UCSD-AML1 (cell line): ENCODE results near the gene PPA1.
"Not testable (repeated sequence)": the region's sequence is repeated elsewhere in the genome, so short reads cannot be mapped to it uniquely, and the experiment has no call there.

Experiments used
- DNase-seq: peaks from one replicate; lab custom pipeline; 2025; ENCODE audit not compliant: unreplicated experiment; lab: John Stamatoyannopoulos, UW

Gene PPA1

GRCh38 chr10:70175516-70175915 lies 57.7 kb downstream of the PPA1 start:
- DNase-seq: no peak

DNA sequence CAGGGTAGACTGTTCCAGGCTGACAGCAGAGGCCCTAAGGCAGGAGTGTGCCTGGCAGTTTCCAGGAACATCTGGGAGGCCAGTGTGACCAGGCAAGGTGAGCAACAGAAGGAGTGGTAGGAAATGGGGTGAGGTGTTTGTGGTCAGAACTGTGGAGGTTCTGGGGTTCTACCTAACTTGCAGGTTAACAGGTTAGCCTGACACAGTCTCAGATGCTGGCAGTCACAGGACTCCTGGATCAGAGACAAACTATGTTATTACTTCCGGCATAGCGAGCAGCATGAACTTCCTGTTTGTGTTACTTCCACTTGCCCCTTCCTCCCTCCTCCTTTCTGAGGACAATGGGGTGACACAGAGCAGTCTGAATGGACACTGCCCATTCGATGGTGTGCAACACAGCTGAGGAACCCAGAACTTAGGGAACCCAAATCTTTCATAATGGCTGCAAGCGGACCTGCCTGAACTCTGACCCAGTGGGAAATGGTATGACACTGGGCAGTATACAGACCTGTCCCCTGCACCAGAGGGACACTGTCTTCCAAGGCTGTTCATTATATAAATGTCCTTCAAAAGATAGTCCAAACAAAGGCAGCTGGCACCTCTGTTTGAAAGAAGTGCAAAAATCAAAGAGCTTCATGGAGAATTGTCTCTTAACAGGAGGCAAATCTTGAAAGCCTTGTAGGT lies 59.0 kb downstream of the PPA1 start:
- peak; percentile 33 for DNase-seq

DNA sequence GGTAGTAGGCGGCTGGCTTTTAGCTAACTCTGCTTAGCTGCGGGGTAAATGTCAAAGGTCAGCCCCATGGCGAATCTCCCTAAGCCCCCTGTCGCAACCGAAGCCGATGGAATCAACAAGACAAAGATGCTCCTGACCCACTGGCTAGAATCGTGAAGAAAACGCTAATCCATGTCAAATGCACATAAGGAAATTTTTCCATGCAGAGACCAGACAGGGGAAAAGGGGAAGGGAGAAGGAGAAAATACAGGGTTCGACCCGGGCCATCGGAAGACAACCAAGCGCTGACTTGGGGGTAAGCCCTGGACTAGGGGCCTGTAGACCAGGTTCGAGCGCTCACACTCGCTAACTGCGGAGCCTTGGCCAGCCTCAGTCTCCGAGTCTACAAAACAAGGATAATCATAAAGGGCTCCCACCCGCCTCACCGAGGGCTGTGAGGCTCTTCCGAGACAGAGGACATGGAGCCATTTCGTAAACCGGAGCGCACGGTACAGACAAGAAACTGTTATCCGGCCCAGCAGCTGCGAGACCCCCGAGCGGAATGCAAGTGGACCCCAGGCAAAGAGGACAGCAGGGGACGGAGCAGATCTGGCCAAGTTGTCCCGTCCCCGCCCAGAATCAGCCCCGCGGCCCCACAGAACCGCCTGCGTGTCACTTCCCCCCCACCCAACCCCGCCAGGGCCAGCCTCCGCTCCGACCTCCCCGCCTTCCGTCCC lies 63.4 kb downstream of the PPA1 start:
- no peak for DNase-seq

- no peak for DNase-seq
These were observed 64.2 kb downstream of the PPA1 start for GRCh38 chr10:70169011-70169410.

DNA sequence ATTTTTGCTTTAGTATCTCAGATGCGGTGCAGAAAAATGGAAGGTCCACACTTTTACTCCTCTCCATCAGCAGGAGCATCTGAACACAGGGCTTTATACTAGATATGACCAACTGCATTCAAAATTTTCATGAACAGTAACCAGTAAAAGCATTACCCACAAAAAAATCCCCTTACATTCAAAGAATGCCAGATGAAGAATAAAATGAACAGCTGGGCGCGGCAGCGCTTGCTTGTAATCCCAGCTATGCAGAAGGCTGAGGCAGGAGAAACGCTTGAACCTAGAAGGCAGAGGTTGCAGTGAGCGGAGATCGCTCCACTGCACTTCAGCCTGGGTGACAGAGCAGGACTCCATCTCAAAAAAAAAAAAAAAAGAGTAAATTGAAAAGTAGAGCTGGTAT lies 66.0 kb downstream of the PPA1 start:
- DNase-seq: no peak

DNA sequence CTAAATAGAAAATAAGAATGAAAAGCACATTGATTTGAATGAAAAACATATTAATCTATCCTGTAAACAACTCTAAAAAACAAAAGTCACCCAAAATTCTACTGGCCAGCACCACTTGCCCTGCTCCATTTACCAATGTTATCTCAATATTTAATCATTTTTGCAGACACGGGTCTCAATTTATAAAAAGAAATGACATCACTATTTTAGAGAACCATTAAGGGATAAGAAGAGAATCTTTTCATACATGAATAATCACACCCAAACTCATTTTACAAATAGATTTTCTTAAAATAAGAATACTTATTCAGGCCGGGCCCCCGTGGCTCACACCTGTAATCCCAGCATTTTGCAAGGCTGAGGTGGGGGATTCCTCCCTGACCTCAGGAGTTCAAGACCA lies 66.8 kb downstream of the PPA1 start:
- DNase-seq: no peak

GRCh38 chr10:70164163-70164562 lies 69.1 kb downstream of the PPA1 start:
- DNase-seq: no peak

DNA sequence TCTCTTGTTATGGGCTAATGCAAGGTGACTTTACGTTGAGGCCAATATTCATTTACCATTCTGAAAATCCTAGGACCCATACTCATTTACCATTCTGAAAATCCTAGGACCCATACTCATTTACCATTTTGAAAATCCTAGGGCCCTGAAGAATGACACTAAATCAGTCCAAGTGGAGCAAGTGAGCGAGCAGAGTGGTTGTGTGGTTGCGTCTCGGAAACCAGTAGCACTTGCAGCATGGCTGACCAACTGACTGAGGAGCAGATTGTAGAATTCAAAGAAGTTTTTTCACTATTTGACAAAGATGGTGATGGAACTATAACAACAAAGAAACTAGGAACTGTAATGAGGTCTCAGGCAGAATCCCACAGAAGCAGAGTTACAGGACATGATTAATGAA lies 69.8 kb downstream of the PPA1 start:
- DNase-seq: no peak

GRCh38 chr10:70162892-70163201 lies 70.4 kb downstream of the PPA1 start:
- no peak for DNase-seq

DNA sequence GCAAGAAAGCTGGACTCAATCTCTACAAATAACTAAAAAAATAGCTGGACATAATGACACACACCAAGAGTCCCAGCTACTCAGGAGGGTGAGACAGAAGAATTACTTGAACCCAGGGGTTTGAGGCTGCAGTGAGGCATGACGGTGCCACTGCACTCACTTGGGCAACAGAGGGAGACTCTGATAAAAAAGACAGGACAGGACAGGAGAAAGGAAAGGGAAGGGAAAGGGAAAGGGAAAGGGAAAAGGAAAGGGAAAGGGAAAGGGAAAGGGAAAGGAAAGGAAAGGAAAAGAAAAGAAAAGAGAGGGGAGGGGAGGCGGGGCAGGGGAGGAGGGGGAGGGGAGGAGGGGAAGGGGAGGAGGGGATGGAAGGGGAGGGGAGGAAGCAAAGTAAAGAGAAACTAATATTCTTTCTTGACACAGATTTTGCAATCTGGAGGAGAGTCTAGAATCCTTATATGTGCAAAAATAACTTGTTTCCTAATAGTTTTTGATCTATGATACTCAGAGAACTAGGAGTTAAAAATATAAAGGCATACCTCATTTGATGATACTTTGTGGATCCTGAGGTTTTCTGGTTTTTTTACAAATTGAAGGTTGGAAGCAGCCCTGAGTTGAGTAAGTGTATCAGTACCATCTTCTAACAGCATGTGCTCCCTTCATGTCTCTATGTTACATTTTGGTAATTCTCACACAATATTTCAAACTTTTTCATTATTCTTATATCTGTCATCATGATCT lies 70.9 kb downstream of the PPA1 start:
- DNase-seq: no peak

GRCh38 chr10:70160798-70161197 lies 72.4 kb downstream of the PPA1 start:
- no peak for DNase-seq

GRCh38 chr10:70159366-70159765 lies 73.9 kb downstream of the PPA1 start:
- not testable (repeated sequence) for DNase-seq

- DNase-seq: no peak
These were observed 75.1 kb downstream of the PPA1 start for GRCh38 chr10:70158113-70158512.

GRCh38 chr10:70155255-70155838 lies 77.9 kb downstream of the PPA1 start:
- no peak for DNase-seq
